Sigmoid colon (tissue), 7 donors: ENCODE results near the gene ADCY5. TPM values are rescaled to one million over a fixed set of nuclear protein-coding genes. Genes with fewer than 3 reads are reported as not detected.

Experiments used
- DNase-seq: peaks from one replicate; pipeline ENCODE4 v3.0.0-alpha.2; 2019
- H3K27ac ChIP-seq, 4 donors: fragments of 200-600 bp; sonication (generic); one replicate each; pipeline ENCODE4 v1.5.1; 2016 to 2019; ENCODE audit warnings: mild to moderate bottlenecking in 1 of 4
- H3K27me3 ChIP-seq, 3 donors: fragments of 200-600 bp; sonication (generic); one replicate each; pipeline ENCODE4 v1.5.1; 2019; ENCODE audit warnings: mild to moderate bottlenecking in 1 of 3
- H3K36me3 ChIP-seq, 4 donors: fragments of 200-600 bp; sonication (generic); one replicate each; pipeline ENCODE4 v1.5.1; 2016 to 2019
- H3K4me1 ChIP-seq, 4 donors: fragments of 200-600 bp; sonication (generic); one replicate each; pipeline ENCODE4 v1.5.1; 2017 to 2019
- H3K4me3 ChIP-seq, 4 donors: fragments of 200-600 bp; sonication (generic); one replicate each; pipeline ENCODE4 v1.5.1; 2017 to 2019; ENCODE audit warnings: mild to moderate bottlenecking in 2 of 4, moderate library complexity in 1 of 4
- H3K9me3 ChIP-seq, 4 donors: fragments of 200-600 bp in 3 of 4; sonication (generic) in 3 of 4; one replicate each; pipeline versions ENCODE4 v1.5.1 to v1.6.1; 2013 to 2019
- CTCF ChIP-seq, 4 experiments: fragments of 450-650 bp in 3 of 4; fragments of 200-600 bp in 1 of 4; IDR thresholded peaks; one replicate each; pipeline ENCODE4 v1.5.1; 2016 to 2019; ENCODE audit warnings: antibody characterized with exemption in 4 of 4, mild to moderate bottlenecking in 3 of 4, moderate library complexity in 2 of 4
- EP300 ChIP-seq, 4 donors: sonication (generic); formaldehyde crosslinking; IDR thresholded peaks; one replicate each; pipeline ENCODE4 v1.6.1; 2017; ENCODE audit warnings: antibody characterized with exemption in 4 of 4
- POLR2A ChIP-seq, 2 donors: fragments of 450-650 bp; IDR thresholded peaks; one replicate each; pipeline ENCODE4 v1.6.1; 2016; ENCODE audit warnings: antibody characterized with exemption in 2 of 2, mild to moderate bottlenecking in 2 of 2, moderate library complexity in 2 of 2
- POLR2AphosphoS5 ChIP-seq, 4 donors: sonication (generic); formaldehyde crosslinking; IDR thresholded peaks; one replicate each; pipeline ENCODE4 v1.6.1; 2017; ENCODE audit warnings: antibody characterized with exemption in 4 of 4
- WGBS, 2 donors: extraction: QIAGEN DNeasy Blood & Tissue Kit; methylation state at CpG; one replicate each; pipeline ENCODE4 v1.1.7; 2013; 5-methylcytosine and 5-hydroxymethylcytosine counted together
- intact Hi-C: fragments of 100-400 bp; cut with DNase I; formaldehyde crosslinking; loops from one replicate; pipeline ENCODE4 v1.15.1; 2023
- polyA plus RNA-seq, 3 donors: library from polyadenylated mRNA; stranded (reverse); fragments of 200-250 nt; gene quantifications; one replicate each; pipeline ENCODE4 v1.2.3, GENCODE V29; 2013
- total RNA-seq, 4 donors: library from RNA; depleted of rRNA; stranded (reverse); fragments of >200 nt; gene quantifications; one replicate each; pipeline ENCODE4 v1.1.0, GENCODE V29; 2016
- donor health status: healthy with polysubstance abuse.
- donor health status: Bipolar disorder and iron deficiency.
- donor health status: healthy.

Gene ADCY5
- total and polyA plus RNA-seq, 7 donors, result 1.4 to 84.4 (median 39.5) TPM

- WGBS, 2 donors, result 79 to 84% methylated on average over 3 of the region's 3 CpGs
- H3K36me3 ChIP-seq, result no peaks in the 10 kb centered on the region
- no peaks in the 10 kb centered on the region for H3K9me3 ChIP-seq
- H3K27me3 ChIP-seq, result no peaks in the 10 kb centered on the region
- intact Hi-C loops, result no loop called here
- no peak for DNase-seq
- H3K27ac ChIP-seq, result peak overlapping the region; percentile 87 to 93 (median 91)
- TF ChIP-seq POLR2AphosphoS5 (IDR thresholded peaks at IDR 0.05) (peak in 3 of 4 donors; percentile 8 to 44 (median 24)), POLR2A (IDR thresholded peaks at IDR 0.05) (no peak)
- H3K4me1 ChIP-seq, result peaks cover 0 to 91% (median 87%) of the 10 kb centered on the region in 4 donors
- peak overlapping the region in 3 of 4 donors; percentile 13 to 31 (median 21) for H3K4me3 ChIP-seq
These were observed 44.5 kb downstream of the ADCY5 start for GRCh38 chr3:123404391-123404790.

DNA sequence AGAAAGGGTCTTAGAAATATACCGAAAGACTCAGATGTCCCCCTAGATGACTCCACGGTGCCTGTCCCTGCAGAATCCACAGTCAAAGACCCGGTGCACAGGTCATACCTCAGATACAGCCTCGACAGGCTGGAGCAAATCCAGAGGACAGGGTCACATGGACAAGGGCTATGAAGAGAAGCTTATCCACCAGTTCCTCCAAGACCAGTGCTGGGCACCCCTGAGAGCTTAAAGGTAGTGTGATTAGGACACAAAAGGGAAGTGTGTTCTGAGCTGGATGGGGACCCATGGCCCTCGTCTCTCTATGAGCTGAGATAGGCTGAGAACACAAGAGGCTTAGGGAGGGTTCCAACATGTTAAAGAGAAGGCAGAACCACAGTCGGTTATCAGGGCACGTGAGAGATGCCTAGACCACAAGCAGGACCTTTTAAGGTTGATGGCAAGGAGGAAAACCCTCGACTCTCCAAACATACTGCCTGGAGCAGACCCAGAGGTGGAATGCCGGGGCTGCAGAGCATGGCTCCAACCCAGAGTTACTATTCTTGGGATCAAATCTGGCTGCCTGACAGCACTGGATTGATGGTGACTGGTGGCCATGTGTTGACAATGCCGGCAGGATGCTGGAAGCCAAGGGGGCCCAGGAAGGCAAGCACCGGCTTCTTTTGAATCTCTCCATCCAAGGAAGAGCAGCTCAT is 46.9 kb downstream of the ADCY5 start:
- TF ChIP-seq EP300 (IDR thresholded peaks at IDR 0.05), result peak in 1 of 4 donors; percentile 55
- no peak for TF ChIP-seq CTCF (IDR thresholded peaks at IDR 0.05)
- TF ChIP-seq POLR2AphosphoS5 (IDR thresholded peaks at IDR 0.05), result peak; percentile 35 to 74 (median 58)
- TF ChIP-seq POLR2A (IDR thresholded peaks at IDR 0.05), result no peak
- peak; percentile 87 for DNase-seq
- H3K27me3 ChIP-seq, result no peaks in the 10 kb centered on the region
- H3K9me3 ChIP-seq, result no peaks in the 10 kb centered on the region
- peak overlapping the region; percentile 87 to 93 (median 91) for H3K27ac ChIP-seq
- intact Hi-C loops, result loop anchor here (2.0 kb wide), 1 partner anchor 17 kb away; no protein-coding TSS in a partner anchor
- H3K36me3 ChIP-seq, result no peaks in the 10 kb centered on the region
- H3K4me3 ChIP-seq, result no peak overlapping the region
- peaks cover 0 to 100% (median 97%) of the 10 kb centered on the region in 4 donors for H3K4me1 ChIP-seq
- 82 to 91% methylated on average over 11 of the region's 11 CpGs for WGBS, 2 donors

GRCh38 chr3:123400169-123400568 is 48.7 kb downstream of the ADCY5 start:
- Histone ChIP-seq H3K27ac (peak overlapping the region; percentile 87 to 93 (median 91)), H3K36me3 (no peaks in the 10 kb centered on the region), H3K27me3 (no peaks in the 10 kb centered on the region), H3K4me1 (peaks cover 0 to 91% (median 88%) of the 10 kb centered on the region in 4 donors), H3K4me3 (no peak overlapping the region), H3K9me3 (no peaks in the 10 kb centered on the region)
- TF ChIP-seq POLR2AphosphoS5 (IDR thresholded peaks at IDR 0.05) (no peak), EP300 (IDR thresholded peaks at IDR 0.05) (no peak), CTCF (IDR thresholded peaks at IDR 0.05) (no peak), POLR2A (IDR thresholded peaks at IDR 0.05) (no peak)
- 87 to 91% methylated on average over 3 of the region's 3 CpGs for WGBS, 2 donors
- no peak for DNase-seq
- intact Hi-C loops, result no loop called here

GRCh38 chr3:123399653-123400052 is 49.2 kb downstream of the ADCY5 start:
- Histone ChIP-seq H3K36me3 (no peaks in the 10 kb centered on the region), H3K27ac (peak overlapping the region; percentile 87 to 93 (median 91)), H3K4me3 (no peak overlapping the region), H3K9me3 (no peaks in the 10 kb centered on the region), H3K27me3 (no peaks in the 10 kb centered on the region), H3K4me1 (peaks cover 0 to 91% (median 88%) of the 10 kb centered on the region in 4 donors)
- DNase-seq, result no peak
- WGBS, 2 donors, result 40 to 74% methylated on average over 6 of the region's 6 CpGs
- intact Hi-C loops, result no loop called here
- TF ChIP-seq CTCF (IDR thresholded peaks at IDR 0.05) (no peak), EP300 (IDR thresholded peaks at IDR 0.05) (no peak)

DNA sequence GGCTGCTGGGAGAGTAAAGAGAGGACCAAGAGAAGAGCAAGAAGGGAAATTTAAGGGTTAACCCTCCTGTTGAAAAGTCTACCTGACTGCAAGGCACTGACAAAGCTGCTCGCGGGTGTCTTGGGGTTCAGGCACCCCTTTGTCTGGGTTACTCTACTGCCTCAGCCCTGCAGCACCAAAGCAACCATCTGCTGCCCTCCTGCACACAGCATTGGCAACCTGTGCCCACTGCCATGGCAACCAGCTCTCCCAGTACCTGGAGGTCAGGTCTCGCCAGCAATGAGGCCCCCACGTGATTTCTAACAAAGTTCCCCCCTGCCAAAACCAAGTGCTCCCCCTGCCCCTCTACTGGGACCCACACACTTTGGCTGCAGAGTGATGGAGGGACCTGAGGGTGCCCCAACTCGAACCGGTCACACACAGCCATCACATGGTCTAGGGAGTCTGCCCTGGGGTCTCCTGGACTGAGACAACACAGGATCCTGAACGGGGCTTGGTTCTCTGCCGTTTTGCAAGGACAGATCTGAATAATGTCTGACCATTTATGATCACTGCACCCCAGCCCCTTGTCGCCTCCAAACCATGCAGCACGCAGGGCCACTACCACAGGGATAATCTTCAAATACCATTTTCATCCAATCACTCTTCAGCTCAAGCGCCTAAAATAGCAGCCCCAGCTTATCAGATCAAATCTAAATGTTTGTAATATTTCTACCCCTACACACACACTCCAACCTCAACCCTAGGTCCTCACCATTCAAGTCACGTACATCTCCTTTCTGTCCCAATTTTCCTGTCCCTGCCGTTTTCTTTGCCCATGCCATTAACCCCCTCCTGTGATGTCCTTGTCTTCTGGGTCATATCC is 50.7 kb downstream of the ADCY5 start:
- Histone ChIP-seq H3K4me1 (peaks cover 0 to 91% (median 88%) of the 10 kb centered on the region in 4 donors), H3K27ac (peak overlapping the region; percentile 87 to 93 (median 91)), H3K4me3 (no peak overlapping the region), H3K36me3 (no peaks in the 10 kb centered on the region), H3K27me3 (no peaks in the 10 kb centered on the region), H3K9me3 (no peaks in the 10 kb centered on the region)
- TF ChIP-seq CTCF (IDR thresholded peaks at IDR 0.05), result no peak
- no peak for TF ChIP-seq POLR2A (IDR thresholded peaks at IDR 0.05)
- TF ChIP-seq EP300 (IDR thresholded peaks at IDR 0.05), result no peak
- WGBS, 2 donors, result 78 to 87% methylated on average over 13 of the region's 13 CpGs
- DNase-seq, result no peak
- intact Hi-C loops, result no loop called here
